ENCODE results near the gene SCGB1D1.

The SCGB1D1 gene, protein sequence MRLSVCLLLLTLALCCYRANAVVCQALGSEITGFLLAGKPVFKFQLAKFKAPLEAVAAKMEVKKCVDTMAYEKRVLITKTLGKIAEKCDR

DNA sequence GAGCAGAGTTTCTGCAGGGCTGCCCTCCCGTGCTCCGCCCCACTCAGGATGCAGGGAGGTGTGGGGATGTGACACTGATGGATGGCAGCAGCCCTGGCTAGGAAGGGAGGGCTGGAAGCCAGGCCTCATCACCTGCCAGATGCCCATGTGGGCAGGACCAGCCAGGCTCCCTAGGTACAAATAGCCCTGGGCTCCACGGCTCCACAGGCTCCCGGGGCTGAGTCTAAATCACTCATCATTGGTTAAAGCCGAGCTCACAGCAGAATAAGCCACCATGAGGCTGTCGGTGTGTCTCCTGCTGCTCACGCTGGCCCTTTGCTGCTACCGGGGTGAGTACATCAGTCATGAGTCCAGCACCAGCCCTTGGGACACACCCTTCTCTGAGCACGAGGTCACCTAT, at the start of gene SCGB1D1:
Gene SCGB1D1 (plus strand): TSS at position 206 of the 400 bp plus-strand sequence. CDS start 69 bp downstream, at position 275.
- no peak for DNase-seq

- DNase-seq: no peak
Observed at GRCh38 chr11:62140304-62141110, 49.5 kb upstream of the SCGB1D1 start.

- no peak for DNase-seq
Observed at GRCh38 chr11:62141111-62142042, 48.6 kb upstream of the SCGB1D1 start.

GRCh38 chr11:62142043-62142375, 48.0 kb upstream of the SCGB1D1 start:
- no peak for DNase-seq

DNA sequence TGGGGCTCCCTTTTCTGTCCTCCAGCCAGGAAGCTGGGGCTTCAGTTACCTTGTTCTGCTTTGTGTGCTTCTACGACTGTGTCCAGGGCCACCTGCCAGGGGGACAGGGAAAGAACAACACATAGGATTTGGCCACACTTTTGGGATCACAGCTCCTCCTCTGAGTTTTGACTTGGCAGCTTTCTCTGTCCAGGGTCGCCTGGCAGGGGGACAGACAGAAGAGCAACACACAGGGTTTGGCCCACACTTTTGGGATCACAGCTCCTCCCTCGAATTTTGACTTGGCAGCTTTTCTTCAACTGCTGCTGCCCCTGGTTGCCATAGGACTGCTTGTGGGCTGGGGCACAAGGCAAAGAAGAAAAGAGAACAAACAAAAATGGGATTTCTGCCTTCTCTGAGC, 47.1 kb upstream of the SCGB1D1 start:
- no peak for DNase-seq

- no peak for DNase-seq
Observed at GRCh38 chr11:62143727-62144126, 46.3 kb upstream of the SCGB1D1 start.

DNA sequence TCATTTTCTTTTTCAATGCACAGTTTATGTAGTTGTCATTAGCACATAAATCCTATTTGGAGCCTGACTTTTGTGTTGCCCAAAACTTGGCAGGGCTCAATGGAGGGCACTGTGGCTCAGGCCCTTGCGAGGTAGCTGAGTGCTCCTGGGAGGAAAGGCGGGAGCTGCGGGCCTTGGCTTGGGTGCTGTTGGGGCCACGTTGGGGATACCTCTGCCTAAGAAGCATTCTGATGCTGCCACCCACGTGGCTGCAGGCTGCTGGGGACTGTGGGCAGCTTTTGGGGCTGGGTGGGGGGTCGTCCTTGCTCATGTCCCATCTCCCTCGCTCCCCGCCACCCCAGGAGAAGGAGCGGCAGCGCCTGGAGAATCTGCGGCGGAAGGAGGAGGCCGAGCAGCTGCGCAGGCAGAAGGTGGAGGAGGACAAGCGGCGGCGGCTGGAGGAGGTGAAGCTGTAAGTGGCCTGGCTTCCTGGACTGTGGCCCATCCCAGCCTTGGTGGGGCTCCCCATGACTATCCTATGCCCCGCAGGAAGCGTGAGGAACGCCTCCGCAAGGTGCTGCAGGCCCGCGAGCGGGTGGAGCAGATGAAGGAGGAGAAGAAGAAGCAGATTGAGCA, 45.3 kb upstream of the SCGB1D1 start:
- no peak for DNase-seq

- no peak for DNase-seq
Observed at GRCh38 chr11:62145261-62145871, 44.6 kb upstream of the SCGB1D1 start.

- no peak for DNase-seq
Observed at GRCh38 chr11:62146476-62147200, 43.4 kb upstream of the SCGB1D1 start.

DNA sequence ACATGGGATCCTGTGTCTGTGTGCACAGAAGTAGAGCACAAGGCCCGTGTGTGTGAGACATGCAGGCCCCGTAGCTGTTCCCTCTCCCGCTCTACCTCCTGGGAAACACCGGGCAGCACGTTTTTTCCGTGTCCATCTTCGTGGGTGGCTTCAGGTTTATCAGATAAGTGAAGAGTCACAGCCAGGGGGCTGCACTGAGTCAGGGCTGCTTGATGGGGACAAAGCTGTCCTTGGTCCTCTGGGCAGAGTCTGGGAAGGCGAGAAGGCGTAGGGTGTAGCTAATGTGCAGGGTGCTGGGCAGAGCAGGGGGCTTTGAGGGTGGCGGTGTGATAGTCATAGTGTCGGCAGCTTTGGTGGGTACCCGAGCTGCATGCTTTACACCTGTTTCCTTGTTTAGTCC, 42.5 kb upstream of the SCGB1D1 start:
- no peak for DNase-seq

- no peak for DNase-seq
Observed at GRCh38 chr11:62148271-62148980, 41.6 kb upstream of the SCGB1D1 start.

DNA sequence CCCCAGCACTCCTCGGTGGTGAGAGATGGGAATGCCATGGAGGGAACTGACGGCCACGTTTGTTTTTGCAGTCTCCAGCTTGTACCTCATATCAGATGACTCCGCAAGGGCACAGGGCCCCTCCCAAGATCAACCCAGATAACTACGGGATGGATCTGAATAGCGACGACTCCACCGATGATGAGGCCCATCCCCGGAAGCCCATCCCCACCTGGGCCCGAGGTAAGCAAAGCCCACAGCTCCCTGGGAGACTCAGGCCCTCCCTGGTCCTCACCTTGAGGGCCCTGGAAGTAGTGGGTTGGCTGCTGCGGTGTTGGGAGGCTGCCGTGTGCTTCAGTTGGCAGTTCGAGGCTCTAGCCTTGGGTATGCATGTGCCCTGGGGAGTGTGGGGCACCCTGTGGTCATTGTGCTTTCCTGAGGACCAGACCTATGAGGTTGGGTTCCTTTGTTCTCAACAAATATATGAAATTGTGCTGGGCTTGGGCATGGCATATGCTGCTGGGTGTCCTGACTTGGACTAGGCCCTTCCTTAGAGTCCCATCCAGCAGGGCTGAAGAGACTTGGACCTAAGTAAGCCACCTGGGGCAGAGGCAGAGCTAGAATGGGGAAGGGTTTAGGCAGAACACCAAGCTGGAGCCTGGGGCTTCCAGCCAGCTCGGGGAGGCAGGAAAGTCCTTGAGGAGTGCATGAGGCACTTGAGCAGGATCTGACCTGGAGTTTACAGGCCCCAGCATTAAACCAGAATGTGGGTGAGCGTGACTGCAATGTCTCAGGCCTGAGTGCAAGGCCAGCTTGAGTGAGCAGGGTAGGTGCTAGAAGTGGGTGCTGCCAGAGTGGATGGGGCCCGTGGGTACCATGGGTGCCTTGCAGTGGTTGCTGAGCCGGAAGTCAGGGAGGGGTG, 39.8 kb upstream of the SCGB1D1 start:
- DNase-seq: no peak

- no peak for DNase-seq
Observed at GRCh38 chr11:62150887-62151736, 38.9 kb upstream of the SCGB1D1 start.

DNA sequence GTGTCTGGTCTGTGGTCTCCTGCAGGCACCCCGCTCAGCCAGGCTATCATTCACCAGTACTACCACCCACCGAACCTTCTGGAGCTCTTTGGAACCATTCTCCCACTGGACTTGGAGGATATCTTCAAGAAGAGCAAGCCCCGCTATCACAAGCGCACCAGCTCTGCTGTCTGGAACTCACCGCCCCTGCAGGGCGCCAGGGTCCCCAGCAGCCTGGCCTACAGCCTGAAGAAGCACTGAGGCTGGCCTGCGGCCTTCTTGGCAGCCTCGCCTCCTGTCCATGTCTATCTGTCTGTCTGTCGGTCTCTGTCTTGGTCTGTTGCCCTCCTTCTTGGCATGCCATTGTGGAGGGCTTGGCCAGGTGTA, 38.3 kb upstream of the SCGB1D1 start:
- no peak for DNase-seq

GRCh38 chr11:62152245-62153086, 37.5 kb upstream of the SCGB1D1 start:
- DNase-seq: no peak

GRCh38 chr11:62153087-62153395, 37.0 kb upstream of the SCGB1D1 start:
- no peak for DNase-seq

- no peak for DNase-seq
Observed at GRCh38 chr11:62153617-62154016, 36.4 kb upstream of the SCGB1D1 start.

DNA sequence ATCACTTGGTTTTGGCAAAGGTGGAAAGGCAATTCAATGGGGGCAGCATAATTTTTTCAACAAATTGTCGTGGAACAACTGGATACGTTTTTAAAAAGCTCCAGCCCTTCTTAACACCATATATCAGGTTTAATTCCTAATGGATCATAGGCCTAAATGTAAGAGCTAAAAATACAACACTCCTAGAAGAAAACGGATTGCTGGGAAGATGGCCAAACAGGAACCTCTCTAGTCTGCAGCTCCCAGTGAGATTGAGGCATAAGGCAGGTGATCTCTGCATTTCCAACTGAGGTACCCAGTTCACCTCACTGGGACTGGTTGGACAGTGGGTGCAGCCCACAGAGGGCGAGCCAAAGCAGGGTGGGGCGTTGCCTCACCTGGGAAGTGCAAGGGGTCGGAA, 32.4 kb upstream of the SCGB1D1 start:
- DNase-seq: no peak

DNA sequence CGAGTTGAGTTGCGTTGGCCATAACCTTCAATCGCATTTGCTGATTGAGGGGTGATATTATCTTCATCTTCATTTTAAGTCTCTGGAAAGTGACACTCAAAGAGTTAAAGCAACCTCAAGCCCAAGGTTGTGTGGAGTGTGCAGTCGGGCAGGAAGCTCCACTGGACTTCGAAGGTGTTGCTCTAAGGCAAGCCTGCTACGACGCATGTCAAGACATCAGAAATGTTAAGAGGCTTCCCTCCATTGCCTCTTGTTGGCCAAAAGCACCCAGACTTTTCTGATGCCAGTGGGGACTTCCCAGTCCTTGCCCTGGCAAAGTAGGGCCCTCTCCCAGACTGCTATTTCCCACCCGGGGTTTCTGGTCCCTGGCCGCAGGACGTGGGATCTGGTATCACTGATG, 23.6 kb upstream of the SCGB1D1 start:
- DNase-seq: no peak

All from NCI-H1436 treated with DMSO at 0.1 percent for 48 hours (cell line).